ENCODE data around the gene LRP11.

- TF ChIP-seq CTCF (conservative IDR thresholded peaks at IDR 0.05; ENCODE audit: low read length) = no peak
- no peak for TF ChIP-seq EZH2phosphoT487 (IDR thresholded peaks at IDR 0.05; ENCODE audit: borderline replicate concordance)
Observed at GRCh38 chr6:149809798-149810197, 54.4 kb downstream of the LRP11 start.
